SK-N-SH (cell line): ENCODE results near the gene VASP. TPM values are rescaled to one million over a fixed set of nuclear protein-coding genes. Genes with fewer than 3 reads are reported as not detected.

Experiments used
- CTCF ChIA-PET: fragments of 300-600, 350-600 bp; formaldehyde crosslinking; extraction: SDS; loops from one replicate; lab custom pipeline; 2021; lab: Yijun Ruan, JAX
- POLR2A ChIA-PET: fragments of 350-600 bp; sonication (Branson Sonifier 250); formaldehyde crosslinking; extraction: SDS; loops from one replicate; lab custom pipeline; 2020; ENCODE audit warnings: antibody characterized with exemption, inconsistent platforms; lab: Yijun Ruan, JAX
- DNase-seq: peaks from one replicate; pipeline ENCODE4 v3.0.0; 2012
- H2AFZ ChIP-seq: fragments of 200-600 bp; sonication (generic); 2 replicates; pipeline ENCODE4 v1.8.1; 2016; ENCODE audit warnings: antibody characterized with exemption, mild to moderate bottlenecking, low read depth
- H3F3A ChIP-seq: fragments of 200-600 bp; sonication (generic); replicated peaks from 2 replicates; pipeline ENCODE3; 2016; ENCODE audit warnings: antibody characterized with exemption, mild to moderate bottlenecking; ENCODE audit not compliant: insufficient read depth
- H3K27ac ChIP-seq, 2 experiments: fragments of 200-500 bp in 1 of 2; fragments of 200-600 bp in 1 of 2; sonication (Bioruptor generic) in 1 of 2; sonication (generic), shearing (Covaris generic) in 1 of 2; 2 replicates each; pipeline versions ENCODE4 v1.5.1 to v1.6.1; 2014 to 2016; ENCODE audit warnings: low read depth in 2 of 2, inconsistent platforms in 1 of 2, low read length in 1 of 2, mild to moderate bottlenecking in 1 of 2, mixed read lengths in 1 of 2
- H3K27me3 ChIP-seq: fragments of 200-600 bp; sonication (generic), shearing (Covaris generic); 2 replicates; pipeline ENCODE4 v1.6.1; 2016; ENCODE audit warnings: mixed run types; ENCODE audit not compliant: insufficient read depth
- H3K36me3 ChIP-seq, 2 experiments: fragments of 200-500 bp in 1 of 2; fragments of 200-600 bp in 1 of 2; sonication (Bioruptor generic) in 1 of 2; sonication (generic) in 1 of 2; replicated peaks in 1 of 2; 2 replicates each; pipeline versions ENCODE3 to v1.5.1; 2014 to 2016; ENCODE audit warnings: low read length in 1 of 2, mild to moderate bottlenecking in 1 of 2; ENCODE audit not compliant: insufficient read depth in 2 of 2, control insufficient read depth in 1 of 2
- H3K4me1 ChIP-seq, 2 experiments: fragments of 200-500 bp in 1 of 2; fragments of 200-600 bp in 1 of 2; sonication (Bioruptor generic) in 1 of 2; sonication (generic), shearing (Covaris generic) in 1 of 2; 2 replicates each; pipeline versions ENCODE4 v1.5.1 to v1.6.1; 2014 to 2016; ENCODE audit warnings: low read depth in 1 of 2, low read length in 1 of 2, mixed run types in 1 of 2; ENCODE audit not compliant: insufficient read depth in 2 of 2, control insufficient read depth in 1 of 2
- H3K4me2 ChIP-seq: fragments of 200-600 bp; sonication (generic), shearing (Covaris generic); 2 replicates; pipeline ENCODE4 v1.6.1; 2017; ENCODE audit warnings: mixed run types
- H3K4me3 ChIP-seq, 2 experiments: fragments of 200-500 bp in 1 of 2; fragments of 200-600 bp in 1 of 2; sonication (Bioruptor generic) in 1 of 2; sonication (generic), shearing (Covaris generic) in 1 of 2; 2 replicates each; pipeline versions ENCODE4 v1.5.1 to v1.8.1; 2014 to 2016; ENCODE audit warnings: low read depth in 2 of 2, inconsistent platforms in 1 of 2, low read length in 1 of 2, mild to moderate bottlenecking in 1 of 2, mixed read lengths in 1 of 2, moderate library complexity in 1 of 2
- H3K79me2 ChIP-seq: fragments of 200-600 bp; sonication (generic); 2 replicates; pipeline ENCODE4 v1.8.1; 2017; ENCODE audit warnings: mild to moderate bottlenecking; ENCODE audit not compliant: insufficient read depth
- H3K9ac ChIP-seq: fragments of 200-600 bp; sonication (generic); 2 replicates; pipeline ENCODE4 v1.6.1; 2017; ENCODE audit warnings: mixed run types
- H3K9me2 ChIP-seq: fragments of 200-600 bp; sonication (generic); 2 replicates; pipeline ENCODE4 v1.6.1; 2017; ENCODE audit warnings: mixed run types
- H3K9me3 ChIP-seq: fragments of 200-600 bp; sonication (generic); 2 replicates; pipeline ENCODE4 v1.6.1; 2017; ENCODE audit warnings: mixed run types, mild to moderate bottlenecking, moderate library complexity
- H4K20me1 ChIP-seq: fragments of 200-600 bp; sonication (generic); 2 replicates; pipeline ENCODE4 v1.6.1; 2017; ENCODE audit warnings: mild to moderate bottlenecking, mixed run types; ENCODE audit not compliant: insufficient read depth
- FOSL2 ChIP-seq: IDR thresholded peaks from 2 replicates; pipeline ENCODE4 v1.4.0; 2012; ENCODE audit warnings: low read depth, mild to moderate bottlenecking, moderate library complexity, borderline replicate concordance
- FOXJ3 ChIP-seq: sonication (generic); formaldehyde crosslinking; IDR thresholded peaks from 2 replicates; pipeline ENCODE4 v1.5.1; 2020; ENCODE audit warnings: mild to moderate bottlenecking, missing genetic modification reagents
- GABPA ChIP-seq: IDR thresholded peaks from 2 replicates; pipeline ENCODE4 v1.4.0; 2012; ENCODE audit warnings: low read depth, mild to moderate bottlenecking
- JUND ChIP-seq: IDR thresholded peaks from 2 replicates; pipeline ENCODE4 v1.4.0; 2012
- MEF2A ChIP-seq: IDR thresholded peaks from 2 replicates; pipeline ENCODE4 v1.4.0; 2012; ENCODE audit warnings: low read depth, borderline replicate concordance
- SMC3 ChIP-seq: IDR thresholded peaks from 2 replicates; pipeline ENCODE4 v1.6.1; 2012; ENCODE audit warnings: low read depth, low read length, improper control_type of control experiment
- TEAD4 ChIP-seq: IDR thresholded peaks from 2 replicates; pipeline ENCODE4 v1.4.0; 2012; ENCODE audit warnings: mild to moderate bottlenecking, borderline replicate concordance; ENCODE audit not compliant: insufficient read depth
- WGBS: methylation state at CpG from one replicate; pipeline ENCODE4 v1.1.6; 2017; ENCODE audit warnings: low lambda C conversion rate; 5-methylcytosine and 5-hydroxymethylcytosine counted together
- polyA plus RNA-seq, 3 experiments: library from polyadenylated mRNA; depleted of rRNA; stranded (reverse); fragments of >200 nt; gene quantifications; 2 replicates each; pipeline ENCODE4 v1.2.3, GENCODE V29; 2012
- TF ChIP-seq, protein P1 (sequence below): fragments of 150-350 bp; IDR thresholded peaks from 2 replicates; pipeline ENCODE4 v1.6.1; 2017; ENCODE audit warnings: antibody characterized with exemption, low read length, low read depth, borderline replicate concordance
- TF ChIP-seq, protein P2 (sequence below): fragments of 200-600 bp; sonication (generic); IDR thresholded peaks from 2 replicates; pipeline ENCODE4 v1.6.1; 2017; ENCODE audit warnings: antibody characterized with exemption, mild to moderate bottlenecking, moderate library complexity

Gene VASP
- polyA plus RNA-seq, 1 of the 3 experiments (the other 2 are of a cell fraction), result 37.8 TPM

DNA sequence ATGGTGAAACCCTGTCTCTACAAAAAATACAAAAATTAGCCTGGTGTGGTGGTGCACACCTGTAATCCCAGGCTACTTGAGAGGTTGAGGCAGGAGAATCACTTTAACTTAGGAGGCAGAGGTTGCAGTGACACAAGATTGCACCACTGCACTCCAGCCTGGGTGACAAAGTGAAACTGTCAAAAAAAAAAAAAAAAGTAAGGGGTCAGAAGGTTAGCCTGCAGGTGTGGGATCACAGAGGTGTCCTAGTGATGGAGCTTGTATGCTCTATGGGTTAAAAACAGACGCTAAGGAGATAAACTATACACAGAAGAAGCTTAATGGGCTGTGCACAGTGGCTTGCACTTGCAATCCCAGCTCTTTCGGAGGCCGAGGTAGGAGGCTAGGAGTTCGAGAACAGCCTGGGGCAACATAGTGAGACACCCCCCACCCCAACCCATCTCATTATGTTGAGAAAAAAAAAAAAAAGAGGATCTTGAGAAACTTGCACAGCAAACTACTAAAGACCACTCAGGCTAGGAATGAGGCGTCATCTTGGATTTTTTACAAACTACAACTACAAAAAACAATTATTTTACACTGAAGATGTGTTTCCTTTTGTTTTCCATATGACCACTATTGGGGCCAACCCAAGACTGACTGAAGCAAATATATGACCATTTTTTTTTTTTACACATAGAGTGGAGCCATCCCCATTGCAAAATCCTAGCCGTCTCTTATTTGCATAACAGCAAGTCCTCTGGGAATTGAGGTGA, 31.6 kb upstream of the VASP start (continued):
- TF ChIP-seq FOSL2, result no peak

DNA sequence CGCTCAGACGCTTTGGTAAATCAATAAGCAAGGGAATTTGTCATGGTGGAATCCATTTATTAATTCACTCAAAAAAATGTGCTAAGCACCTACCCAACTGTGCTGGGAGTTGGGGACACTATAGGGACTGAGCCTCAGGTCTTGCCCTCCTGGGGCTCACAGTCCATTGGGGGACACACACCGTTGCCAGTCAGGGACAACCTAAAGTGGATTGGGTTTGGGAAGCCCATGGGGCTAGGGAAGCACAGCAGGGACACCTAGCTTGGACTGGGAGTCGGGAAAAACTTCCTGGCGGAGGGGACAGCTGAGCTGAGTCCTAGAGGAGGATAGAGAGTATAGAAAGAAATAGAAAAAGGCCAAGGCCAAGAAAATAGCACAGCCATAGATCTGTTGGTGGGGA, 31.0 kb upstream of the VASP start:
- H2AFZ ChIP-seq, result no peak overlapping the region
- no peaks in the 10 kb centered on the region for H3K9me3 ChIP-seq
- POLR2A ChIA-PET, result no interaction called here
- H3K36me3 ChIP-seq, result no peaks in the 10 kb centered on the region
- 67% methylated on average over 4 of the region's 5 CpGs for WGBS
- no peak for TF ChIP-seq FOXJ3 (CRISPR knock-in tag)
- TF ChIP-seq MEF2A, result no peak
- no peak for TF ChIP-seq SMC3
- TF ChIP-seq, protein P1, sequence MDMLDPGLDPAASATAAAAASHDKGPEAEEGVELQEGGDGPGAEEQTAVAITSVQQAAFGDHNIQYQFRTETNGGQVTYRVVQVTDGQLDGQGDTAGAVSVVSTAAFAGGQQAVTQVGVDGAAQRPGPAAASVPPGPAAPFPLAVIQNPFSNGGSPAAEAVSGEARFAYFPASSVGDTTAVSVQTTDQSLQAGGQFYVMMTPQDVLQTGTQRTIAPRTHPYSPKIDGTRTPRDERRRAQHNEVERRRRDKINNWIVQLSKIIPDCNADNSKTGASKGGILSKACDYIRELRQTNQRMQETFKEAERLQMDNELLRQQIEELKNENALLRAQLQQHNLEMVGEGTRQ, result no peak
- TF ChIP-seq JUND, result no peak
- TF ChIP-seq, protein P2, sequence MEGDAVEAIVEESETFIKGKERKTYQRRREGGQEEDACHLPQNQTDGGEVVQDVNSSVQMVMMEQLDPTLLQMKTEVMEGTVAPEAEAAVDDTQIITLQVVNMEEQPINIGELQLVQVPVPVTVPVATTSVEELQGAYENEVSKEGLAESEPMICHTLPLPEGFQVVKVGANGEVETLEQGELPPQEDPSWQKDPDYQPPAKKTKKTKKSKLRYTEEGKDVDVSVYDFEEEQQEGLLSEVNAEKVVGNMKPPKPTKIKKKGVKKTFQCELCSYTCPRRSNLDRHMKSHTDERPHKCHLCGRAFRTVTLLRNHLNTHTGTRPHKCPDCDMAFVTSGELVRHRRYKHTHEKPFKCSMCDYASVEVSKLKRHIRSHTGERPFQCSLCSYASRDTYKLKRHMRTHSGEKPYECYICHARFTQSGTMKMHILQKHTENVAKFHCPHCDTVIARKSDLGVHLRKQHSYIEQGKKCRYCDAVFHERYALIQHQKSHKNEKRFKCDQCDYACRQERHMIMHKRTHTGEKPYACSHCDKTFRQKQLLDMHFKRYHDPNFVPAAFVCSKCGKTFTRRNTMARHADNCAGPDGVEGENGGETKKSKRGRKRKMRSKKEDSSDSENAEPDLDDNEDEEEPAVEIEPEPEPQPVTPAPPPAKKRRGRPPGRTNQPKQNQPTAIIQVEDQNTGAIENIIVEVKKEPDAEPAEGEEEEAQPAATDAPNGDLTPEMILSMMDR, result no peak
- no peak for DNase-seq
- H3K27ac ChIP-seq, result no peak overlapping the region
- H3K9ac ChIP-seq, result no peak overlapping the region
- H3K27me3 ChIP-seq, result no peaks in the 10 kb centered on the region
- CTCF ChIA-PET, result interaction anchor here (1.1 to 27.6 kb wide), 3 partner anchors 9 to 48 kb away, joined by 4 to 870 read pairs (median 17); no protein-coding TSS in a partner anchor
- peaks cover 7% of the 10 kb centered on the region; the same call in 1 of the 2 replicates for H4K20me1 ChIP-seq
- H3K79me2 ChIP-seq, result no peaks in the 10 kb centered on the region
- no peak overlapping the region for H3K4me2 ChIP-seq
- peaks cover 0 to 5% of the 10 kb centered on the region in 2 experiments; a peak in 2 of 4 replicates for H3K4me1 ChIP-seq
- no peaks in the 10 kb centered on the region for H3K9me2 ChIP-seq
- H3F3A ChIP-seq, result peaks cover 13% of the 10 kb centered on the region
- H3K4me3 ChIP-seq, result no peak overlapping the region

DNA sequence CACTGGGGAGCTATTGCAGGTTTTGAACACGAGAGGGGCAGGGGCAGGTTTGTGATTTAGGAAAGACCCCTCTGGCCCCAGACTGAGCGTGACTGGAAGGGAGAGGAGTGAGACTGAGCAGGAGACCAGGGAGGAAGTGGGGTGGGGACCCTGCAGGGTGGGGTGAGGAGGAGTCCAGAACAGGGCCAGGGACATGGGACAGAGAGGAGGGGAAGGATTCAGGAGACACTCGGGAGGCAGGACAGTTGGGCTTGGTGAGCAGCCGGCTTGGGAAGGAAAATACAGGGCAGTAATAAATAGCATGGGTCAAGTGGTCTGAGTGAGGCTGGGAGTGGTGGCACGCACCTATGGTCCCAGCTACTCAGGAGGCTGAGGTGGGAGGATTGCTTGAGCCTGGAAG, 30.1 kb upstream of the VASP start:
- Histone ChIP-seq H3K4me1 (peaks cover 0 to 5% of the 10 kb centered on the region in 2 experiments; a peak in 2 of 4 replicates), H3K4me2 (no peak overlapping the region), H3K79me2 (no peaks in the 10 kb centered on the region), H2AFZ (no peak overlapping the region; the same call in 1 of the 2 replicates), H4K20me1 (peaks cover under 1% of the 10 kb centered on the region; the same call in 1 of the 2 replicates), H3F3A (peaks cover 13% of the 10 kb centered on the region), H3K9ac (no peak overlapping the region), H3K9me3 (no peaks in the 10 kb centered on the region), H3K4me3 (no peak overlapping the region), H3K36me3 (no peaks in the 10 kb centered on the region), H3K27ac (no peak overlapping the region), H3K9me2 (no peaks in the 10 kb centered on the region), H3K27me3 (no peaks in the 10 kb centered on the region)
- WGBS, result 46% methylated on average over 5 of the region's 5 CpGs
- TF ChIP-seq TEAD4 (no peak), GABPA (no peak)
- TF ChIP-seq, protein P2, result no peak
- DNase-seq, result no peak
- CTCF ChIA-PET, result interaction anchor here (1.1 to 27.6 kb wide), 7 partner anchors 8 to 75 kb away, joined by 4 to 870 read pairs (median 19); partner anchors contain the start of genes FOSB, PPM1N, PPP1R13L and RTN2
- POLR2A ChIA-PET, result no interaction called here
